Fibroblast of lung (primary cell): ENCODE measurements around the gene ELMO1. TPM values are rescaled to one million over a fixed set of nuclear protein-coding genes. Genes with fewer than 3 reads are reported as not detected.

Source experiments
- DNase-seq, 2 donors: peaks; one replicate each; pipeline versions ENCODE4 v3.0.0 to v3.0.0-alpha.2; 2010; ENCODE audit warnings: low read depth in 2 of 2
- H2AFZ ChIP-seq: 2 replicates; pipeline ENCODE4 v1.5.1; 2012; ENCODE audit warnings: low read length, control low read depth, inconsistent platforms
- H3K27ac ChIP-seq: 2 replicates; pipeline ENCODE4 v1.5.1; 2011; ENCODE audit warnings: low read length, control low read depth; ENCODE audit not compliant: insufficient read depth
- H3K27me3 ChIP-seq: 2 replicates; pipeline ENCODE4 v1.5.1; 2011; ENCODE audit warnings: mild to moderate bottlenecking, low read length; ENCODE audit not compliant: control insufficient read depth, insufficient read depth
- H3K36me3 ChIP-seq: 2 replicates; pipeline ENCODE4 v1.5.1; 2011; ENCODE audit warnings: low read length; ENCODE audit not compliant: control insufficient read depth, insufficient read depth
- H3K4me1 ChIP-seq: 2 replicates; pipeline ENCODE4 v1.5.1; 2011; ENCODE audit warnings: low read length; ENCODE audit not compliant: control insufficient read depth, insufficient read depth; ENCODE audit errors: extremely low read depth
- H3K4me2 ChIP-seq: 2 replicates; pipeline ENCODE4 v1.5.1; 2011; ENCODE audit warnings: low read length, control low read depth; ENCODE audit not compliant: insufficient read depth; ENCODE audit errors: extremely low read depth
- H3K4me3 ChIP-seq, 4 experiments: fragments of 200-600 bp in 1 of 4; sonication (generic) in 1 of 4; replicated peaks in 1 of 4; 2 replicates each; pipeline ENCODE4 v1.5.1; 2011 to 2016; ENCODE audit warnings: low read length in 4 of 4, low read depth in 3 of 4, mild to moderate bottlenecking in 3 of 4, control low read depth in 2 of 4, inconsistent platforms in 1 of 4, mixed read lengths in 1 of 4; ENCODE audit not compliant: insufficient read depth in 1 of 4; ENCODE audit errors: control extremely low read depth in 1 of 4
- H3K79me2 ChIP-seq: 2 replicates; pipeline ENCODE4 v1.5.1; 2012; ENCODE audit warnings: mild to moderate bottlenecking, low read length, inconsistent platforms; ENCODE audit not compliant: control insufficient read depth, insufficient read depth
- H3K9ac ChIP-seq: 2 replicates; pipeline ENCODE4 v1.5.1; 2011; ENCODE audit warnings: mild to moderate bottlenecking, low read length, control low read depth; ENCODE audit not compliant: insufficient read depth
- H3K9me3 ChIP-seq: 2 replicates; pipeline ENCODE4 v1.5.1; 2012; ENCODE audit warnings: low read depth, low read length; ENCODE audit not compliant: control insufficient read depth, insufficient read depth
- H4K20me1 ChIP-seq: 2 replicates; pipeline ENCODE4 v1.5.1; 2011; ENCODE audit warnings: low read length; ENCODE audit not compliant: control insufficient read depth, insufficient read depth; ENCODE audit errors: extremely low read depth
- EZH2 ChIP-seq: IDR thresholded peaks from 2 replicates; pipeline ENCODE4 v1.5.1; 2012; ENCODE audit warnings: low read length, control low read depth, mild to moderate bottlenecking; ENCODE audit errors: missing control alignments
- polyA plus RNA-seq, 2 donors: library from polyadenylated mRNA; depleted of rRNA in 1 of 2; stranded (reverse) in 1 of 2; unstranded in 1 of 2; fragments of >200 nt; gene quantifications; 2 replicates each; pipeline ENCODE4 v1.2.1, GENCODE V29; 2011 to 2012; ENCODE audit warnings: missing spikeins in 1 of 2
- total RNA-seq: library from RNA; depleted of rRNA; stranded (reverse); fragments of >200 nt; gene quantifications from 2 replicates; pipeline ENCODE4 v1.2.1, GENCODE V29; 2014
- TF ChIP-seq, protein P1 (sequence below), 2 donors: IDR thresholded peaks in 1 of 2; conservative IDR thresholded peaks in 1 of 2; 1 replicate in 1 of 2; 2 replicates in 1 of 2; pipeline ENCODE4 v1.5.1; 2011 to 2012; ENCODE audit warnings: low read length in 2 of 2, control low read depth in 1 of 2, inconsistent platforms in 1 of 2, low read depth in 1 of 2, mild to moderate bottlenecking in 1 of 2

Gene ELMO1
- total and polyA plus RNA-seq, 2 donors (not counting 1 experiment from before 2014, with no cell fraction given), result 0.50 TPM; not detected in 1

DNA sequence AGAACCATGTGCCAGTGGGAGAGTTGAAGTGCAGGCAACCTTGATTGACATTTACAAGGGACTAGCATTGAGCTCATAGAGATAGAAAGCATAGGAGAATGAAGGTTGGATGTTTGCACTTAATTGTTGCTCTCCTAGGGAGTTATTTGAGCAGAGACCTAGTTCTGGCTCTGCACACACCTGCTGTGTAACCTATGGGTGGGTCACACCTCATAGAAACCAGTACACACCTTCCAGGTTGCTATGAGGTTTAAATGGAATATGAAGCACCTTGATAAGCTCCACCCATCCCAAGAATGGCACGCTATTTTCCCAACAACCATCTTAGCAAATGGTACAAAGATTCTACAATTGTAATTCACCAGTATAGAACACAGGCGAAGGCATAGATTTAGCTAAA, 638.2 kb downstream of the ELMO1 start:
- H3K36me3 ChIP-seq, result no peaks in the 10 kb centered on the region
- no peaks in the 10 kb centered on the region for H3K4me1 ChIP-seq
- TF ChIP-seq, protein P1, sequence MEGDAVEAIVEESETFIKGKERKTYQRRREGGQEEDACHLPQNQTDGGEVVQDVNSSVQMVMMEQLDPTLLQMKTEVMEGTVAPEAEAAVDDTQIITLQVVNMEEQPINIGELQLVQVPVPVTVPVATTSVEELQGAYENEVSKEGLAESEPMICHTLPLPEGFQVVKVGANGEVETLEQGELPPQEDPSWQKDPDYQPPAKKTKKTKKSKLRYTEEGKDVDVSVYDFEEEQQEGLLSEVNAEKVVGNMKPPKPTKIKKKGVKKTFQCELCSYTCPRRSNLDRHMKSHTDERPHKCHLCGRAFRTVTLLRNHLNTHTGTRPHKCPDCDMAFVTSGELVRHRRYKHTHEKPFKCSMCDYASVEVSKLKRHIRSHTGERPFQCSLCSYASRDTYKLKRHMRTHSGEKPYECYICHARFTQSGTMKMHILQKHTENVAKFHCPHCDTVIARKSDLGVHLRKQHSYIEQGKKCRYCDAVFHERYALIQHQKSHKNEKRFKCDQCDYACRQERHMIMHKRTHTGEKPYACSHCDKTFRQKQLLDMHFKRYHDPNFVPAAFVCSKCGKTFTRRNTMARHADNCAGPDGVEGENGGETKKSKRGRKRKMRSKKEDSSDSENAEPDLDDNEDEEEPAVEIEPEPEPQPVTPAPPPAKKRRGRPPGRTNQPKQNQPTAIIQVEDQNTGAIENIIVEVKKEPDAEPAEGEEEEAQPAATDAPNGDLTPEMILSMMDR (conservative IDR thresholded peaks at IDR 0.05 in 1 of 2, IDR thresholded peaks at IDR 0.05 in 1 of 2; ENCODE audit: low read depth in 1 of 2, low read length in 2 of 2), result no peak
- no peak for TF ChIP-seq EZH2
- DNase-seq, result no peak
- no peaks in the 10 kb centered on the region for H3K27me3 ChIP-seq
- no peak overlapping the region for H2AFZ ChIP-seq
- H3K27ac ChIP-seq, result no peak overlapping the region
- H3K9me3 ChIP-seq, result no peaks in the 10 kb centered on the region
- H4K20me1 ChIP-seq, result no peaks in the 10 kb centered on the region
- no peaks in the 10 kb centered on the region for H3K79me2 ChIP-seq
- no peak overlapping the region for H3K4me3 ChIP-seq
- no peak overlapping the region for H3K4me2 ChIP-seq
- no peak overlapping the region for H3K9ac ChIP-seq

DNA sequence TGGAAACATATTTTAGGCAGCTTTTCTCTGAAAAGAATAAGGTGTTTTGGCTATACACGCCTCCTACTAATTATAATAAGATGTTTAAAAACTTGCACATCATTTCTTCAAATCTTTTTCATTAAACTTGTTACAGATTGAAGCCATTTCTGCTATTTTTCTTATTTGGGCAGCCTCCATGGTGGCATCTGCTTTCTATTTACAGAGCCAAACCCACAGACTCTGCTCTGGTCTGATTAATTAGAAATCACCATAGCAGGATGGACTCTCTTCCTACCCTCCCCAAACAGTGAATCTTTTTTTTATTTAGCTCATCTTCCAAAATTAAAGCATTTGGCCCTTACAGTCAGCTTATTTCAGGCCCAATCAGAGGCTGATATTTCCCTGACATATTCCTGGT, 638.6 kb downstream of the ELMO1 start:
- H3K9me3 ChIP-seq, result no peaks in the 10 kb centered on the region
- no peak for TF ChIP-seq EZH2
- TF ChIP-seq, protein P1 (conservative IDR thresholded peaks at IDR 0.05 in 1 of 2, IDR thresholded peaks at IDR 0.05 in 1 of 2; ENCODE audit: low read depth in 1 of 2, low read length in 2 of 2), result no peak
- no peaks in the 10 kb centered on the region for H4K20me1 ChIP-seq
- H2AFZ ChIP-seq, result no peak overlapping the region
- no peaks in the 10 kb centered on the region for H3K79me2 ChIP-seq
- no peak overlapping the region for H3K4me3 ChIP-seq
- no peaks in the 10 kb centered on the region for H3K27me3 ChIP-seq
- no peaks in the 10 kb centered on the region for H3K4me1 ChIP-seq
- H3K36me3 ChIP-seq, result no peaks in the 10 kb centered on the region
- no peak overlapping the region for H3K4me2 ChIP-seq
- H3K9ac ChIP-seq, result no peak overlapping the region
- DNase-seq, result no peak
- no peak overlapping the region for H3K27ac ChIP-seq

DNA sequence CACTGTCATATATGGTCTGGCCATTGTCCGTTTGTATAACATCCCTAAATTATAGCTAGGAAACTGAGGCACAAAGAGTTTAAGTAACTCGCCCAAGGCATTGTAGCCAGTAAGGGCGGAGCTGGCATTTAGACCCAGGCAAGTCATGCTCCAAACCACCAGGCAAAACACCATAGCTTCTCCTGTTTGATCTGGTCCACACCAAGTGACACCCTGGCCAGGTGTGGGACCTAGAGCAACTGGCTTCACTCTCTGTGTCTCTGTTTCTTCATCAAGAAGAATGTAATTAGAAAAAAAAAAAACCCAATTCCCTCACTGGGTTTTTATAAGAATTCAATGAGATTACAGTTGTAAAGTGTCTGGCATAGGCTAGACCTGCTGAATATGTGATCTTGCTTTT, 639.2 kb downstream of the ELMO1 start:
- H3K4me3 ChIP-seq, result no peak overlapping the region
- H3K36me3 ChIP-seq, result no peaks in the 10 kb centered on the region
- TF ChIP-seq, protein P1 (conservative IDR thresholded peaks at IDR 0.05 in 1 of 2, IDR thresholded peaks at IDR 0.05 in 1 of 2; ENCODE audit: low read depth in 1 of 2, low read length in 2 of 2), result no peak
- no peak for TF ChIP-seq EZH2
- DNase-seq, result no peak
- H3K27ac ChIP-seq, result no peak overlapping the region
- H2AFZ ChIP-seq, result no peak overlapping the region
- H3K4me1 ChIP-seq, result no peaks in the 10 kb centered on the region
- H4K20me1 ChIP-seq, result no peaks in the 10 kb centered on the region
- H3K9ac ChIP-seq, result no peak overlapping the region
- no peaks in the 10 kb centered on the region for H3K27me3 ChIP-seq
- no peaks in the 10 kb centered on the region for H3K9me3 ChIP-seq
- no peaks in the 10 kb centered on the region for H3K79me2 ChIP-seq
- no peak overlapping the region for H3K4me2 ChIP-seq
